GM23338 (cell line): ENCODE measurements around the gene MYH13. TPM values are rescaled to one million over a fixed set of nuclear protein-coding genes. Genes with fewer than 3 reads are reported as not detected.

Source experiments
- ATAC-seq: fragments of 200-7000 bp; cut with Tn5 transposase; 3 replicates; pipeline ENCODE4 v1.9.1; 2020
- DNase-seq: peaks from one replicate; pipeline ENCODE4 v3.0.0-alpha.2; 2015; ENCODE audit warnings: low spot score
- H2AFZ ChIP-seq: fragments of 200-600 bp; sonication (generic); 2 replicates; pipeline ENCODE4 v1.8.0; 2016; ENCODE audit warnings: antibody characterized with exemption, mild to moderate bottlenecking, moderate library complexity
- H3F3A ChIP-seq: fragments of 200-600 bp; sonication (generic); replicated peaks from 2 replicates; pipeline ENCODE4 v1.8.0; 2017; ENCODE audit warnings: antibody characterized with exemption, mixed run types, low read depth
- H3K27ac ChIP-seq: fragments of 200-600 bp; sonication (generic); 2 replicates; pipeline ENCODE4 v1.6.1; 2016; ENCODE audit warnings: low read depth
- H3K27me3 ChIP-seq: fragments of 200-600 bp; sonication (generic); 2 replicates; pipeline ENCODE4 v1.8.0; 2016; ENCODE audit warnings: mild to moderate bottlenecking, mixed run types, moderate library complexity; ENCODE audit not compliant: insufficient read depth
- H3K36me3 ChIP-seq: fragments of 200-600 bp; sonication (generic); 2 replicates; pipeline ENCODE4 v1.8.0; 2016; ENCODE audit warnings: mild to moderate bottlenecking; ENCODE audit not compliant: insufficient read depth
- H3K4me1 ChIP-seq: fragments of 200-600 bp; sonication (generic); 2 replicates; pipeline ENCODE4 v1.8.0; 2016; ENCODE audit warnings: mild to moderate bottlenecking, moderate library complexity; ENCODE audit not compliant: insufficient read depth
- H3K4me2 ChIP-seq: fragments of 200-600 bp; sonication (generic); 2 replicates; pipeline ENCODE4 v1.7.1; 2017; ENCODE audit warnings: mixed run types
- H3K4me3 ChIP-seq: fragments of 200-600 bp; sonication (generic); 2 replicates; pipeline ENCODE4 v1.6.1; 2016; ENCODE audit warnings: mixed run types
- H3K79me2 ChIP-seq: fragments of 200-600 bp; sonication (generic); replicated peaks from 2 replicates; pipeline ENCODE4 v1.8.0; 2017; ENCODE audit warnings: mild to moderate bottlenecking; ENCODE audit not compliant: insufficient read depth
- H3K9me2 ChIP-seq: fragments of 200-600 bp; sonication (generic); 2 replicates; pipeline ENCODE4 v1.8.0; 2017; ENCODE audit not compliant: insufficient read depth
- H4K20me1 ChIP-seq: fragments of 200-600 bp; sonication (generic); replicated peaks from 2 replicates; pipeline ENCODE4 v1.8.0; 2017; ENCODE audit warnings: mild to moderate bottlenecking; ENCODE audit not compliant: insufficient read depth
- H3K27ac Mint-ChIP-seq: 2 replicates; pipeline ENCODE4 v1.8.0; 2020; ENCODE audit warnings: inconsistent platforms, mild to moderate bottlenecking, moderate library complexity, mixed read lengths
- H3K27me3 Mint-ChIP-seq: 3 replicates; pipeline ENCODE4 v1.8.0; 2022; ENCODE audit warnings: low read depth, mild to moderate bottlenecking, moderate library complexity, mixed read lengths, inconsistent platforms; ENCODE audit not compliant: insufficient read depth, poor library complexity
- H3K36me3 Mint-ChIP-seq: 3 replicates; pipeline ENCODE4 v1.8.0; 2021; ENCODE audit warnings: low read depth, mild to moderate bottlenecking, inconsistent platforms, moderate library complexity, mixed read lengths
- H3K4me1 Mint-ChIP-seq: 3 replicates; pipeline ENCODE4 v1.8.0; 2020; ENCODE audit warnings: mild to moderate bottlenecking, inconsistent platforms, mixed read lengths
- H3K4me3 Mint-ChIP-seq: 3 replicates; pipeline ENCODE4 v1.8.0; 2021; ENCODE audit warnings: moderate library complexity, mild to moderate bottlenecking, inconsistent platforms, mixed read lengths
- H3K9me3 Mint-ChIP-seq: 3 replicates; pipeline ENCODE4 v1.8.0; 2020; ENCODE audit warnings: moderate library complexity, mild to moderate bottlenecking, inconsistent platforms, mixed read lengths
- EZH2 ChIP-seq: fragments of 200-600 bp; sonication (generic); IDR thresholded peaks from one replicate; pipeline ENCODE4 v1.8.0; 2017; ENCODE audit warnings: antibody characterized with exemption, mild to moderate bottlenecking, low read depth; ENCODE audit not compliant: unreplicated experiment
- EZH2phosphoT487 ChIP-seq: fragments of 200-600 bp; sonication (generic); IDR thresholded peaks from one replicate; pipeline ENCODE4 v1.8.1; 2018; ENCODE audit warnings: antibody characterized with exemption; ENCODE audit not compliant: unreplicated experiment
- JUNB ChIP-seq: IDR thresholded peaks from one replicate; pipeline ENCODE4 v1.6.1; 2016; ENCODE audit warnings: antibody characterized with exemption; ENCODE audit not compliant: unreplicated experiment
- NANOG ChIP-seq: IDR thresholded peaks from 2 replicates; pipeline ENCODE4 v1.6.1; 2016; ENCODE audit warnings: antibody characterized with exemption, borderline replicate concordance
- POLR2AphosphoS5 ChIP-seq: IDR thresholded peaks from 2 replicates; pipeline ENCODE4 v1.6.1; 2016; ENCODE audit warnings: antibody characterized with exemption, low read depth
- STAT1 ChIP-seq: IDR thresholded peaks from one replicate; pipeline ENCODE4 v1.6.1; 2016; ENCODE audit warnings: antibody characterized with exemption; ENCODE audit not compliant: unreplicated experiment
- ZNF114 ChIP-seq: fragments of 250-450 bp; sonication (Bioruptor Pico); IDR thresholded peaks from 2 replicates; pipeline ENCODE4 v1.5.0; 2020; ENCODE audit warnings: mild to moderate bottlenecking, moderate library complexity
- ZNF462 ChIP-seq: fragments of 250-450 bp; sonication (Bioruptor Pico); IDR thresholded peaks from 2 replicates; pipeline ENCODE4 v1.5.0; 2020; ENCODE audit warnings: mild to moderate bottlenecking, moderate library complexity
- polyA plus RNA-seq: library from polyadenylated mRNA; unstranded; fragments of >200 nt; fragmentation: Nextera tagmentation; extraction: Ambion mirVana; gene quantifications from 2 replicates; pipeline ENCODE4 v1.2.1, GENCODE V29; 2016
- total RNA-seq: library from RNA; depleted of rRNA; stranded (reverse); fragments of >200 nt; shearing (Covaris generic); gene quantifications from 2 replicates; pipeline ENCODE4 v1.2.3, GENCODE V29; 2014
- TF ChIP-seq, protein P1 (sequence below), 2 experiments: fragments of 200-600 bp in 1 of 2; sonication (generic) in 1 of 2; conservative IDR thresholded peaks; 2 replicates each; pipeline versions ENCODE4 v1.5.1 to v1.6.1; 2016 to 2017; ENCODE audit warnings: antibody characterized with exemption in 2 of 2, low read depth in 2 of 2, mild to moderate bottlenecking in 2 of 2, moderate library complexity in 1 of 2

The MYH13 gene
- total and polyA plus RNA-seq, 2 experiments from 2014 or later = not detected

GRCh38 chr17:10275418-10275817 is 97.4 kb downstream of the MYH13 start (continued):
- no peak for TF ChIP-seq ZNF462 (CRISPR knock-in tag)
- no peak for TF ChIP-seq EZH2phosphoT487
- no peak for TF ChIP-seq EZH2
- no peak for TF ChIP-seq NANOG

- Histone ChIP-seq H3K36me3 (no peaks in the 10 kb centered on the region), H3K4me2 (no peak overlapping the region), H4K20me1 (no peaks in the 10 kb centered on the region), H3K4me1 (peaks cover 5% of the 10 kb centered on the region; the same call in 1 of the 2 replicates), H3K27ac (no peak overlapping the region), H3K79me2 (no peaks in the 10 kb centered on the region), H2AFZ (no peak overlapping the region), H3K27me3 (no peaks in the 10 kb centered on the region), H3K9me2 (0 out of 2 replicates have a peak, but pooled peaks cover 3% of the 10 kb centered on the region), H3K4me3 (no peak overlapping the region), H3F3A (no peaks in the 10 kb centered on the region)
- peaks cover 3% of the 10 kb centered on the region; the same call in 2 of the 3 replicates for H3K36me3 Mint-ChIP-seq
- DNase-seq = no peak
- H3K4me1 Mint-ChIP-seq = peaks cover 2% of the 10 kb centered on the region; the same call in 1 of the 3 replicates
- H3K4me3 Mint-ChIP-seq = no peak overlapping the region
- ATAC-seq = no peak
- no peak overlapping the region for H3K27ac Mint-ChIP-seq
- H3K9me3 Mint-ChIP-seq = no peaks in the 10 kb centered on the region
- peaks cover 8% of the 10 kb centered on the region for H3K27me3 Mint-ChIP-seq
- TF ChIP-seq, protein P1, sequence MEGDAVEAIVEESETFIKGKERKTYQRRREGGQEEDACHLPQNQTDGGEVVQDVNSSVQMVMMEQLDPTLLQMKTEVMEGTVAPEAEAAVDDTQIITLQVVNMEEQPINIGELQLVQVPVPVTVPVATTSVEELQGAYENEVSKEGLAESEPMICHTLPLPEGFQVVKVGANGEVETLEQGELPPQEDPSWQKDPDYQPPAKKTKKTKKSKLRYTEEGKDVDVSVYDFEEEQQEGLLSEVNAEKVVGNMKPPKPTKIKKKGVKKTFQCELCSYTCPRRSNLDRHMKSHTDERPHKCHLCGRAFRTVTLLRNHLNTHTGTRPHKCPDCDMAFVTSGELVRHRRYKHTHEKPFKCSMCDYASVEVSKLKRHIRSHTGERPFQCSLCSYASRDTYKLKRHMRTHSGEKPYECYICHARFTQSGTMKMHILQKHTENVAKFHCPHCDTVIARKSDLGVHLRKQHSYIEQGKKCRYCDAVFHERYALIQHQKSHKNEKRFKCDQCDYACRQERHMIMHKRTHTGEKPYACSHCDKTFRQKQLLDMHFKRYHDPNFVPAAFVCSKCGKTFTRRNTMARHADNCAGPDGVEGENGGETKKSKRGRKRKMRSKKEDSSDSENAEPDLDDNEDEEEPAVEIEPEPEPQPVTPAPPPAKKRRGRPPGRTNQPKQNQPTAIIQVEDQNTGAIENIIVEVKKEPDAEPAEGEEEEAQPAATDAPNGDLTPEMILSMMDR (conservative IDR thresholded peaks at IDR 0.05; ENCODE audit: low read depth in 2 of 2) = no peak
- TF ChIP-seq POLR2AphosphoS5 (no peak), ZNF462 (CRISPR knock-in tag) (no peak), ZNF114 (CRISPR knock-in tag) (no peak), JUNB (no peak), STAT1 (no peak)
These were observed 101.7 kb downstream of the MYH13 start for GRCh38 chr17:10271106-10271562.
